Thoracic aorta (tissue), 2 donors: Measurements from ENCODE around the gene SIRT5. TPM values are rescaled to one million over a fixed set of nuclear protein-coding genes. Genes with fewer than 3 reads are reported as not detected.

Experiments used
- ATAC-seq: fragments of 150-250 bp; one replicate; pipeline ENCODE4 v1.8.0; 2017; ENCODE audit warnings: low read depth; ENCODE audit not compliant: insufficient number of reproducible peaks, low FRiP score
- DNase-seq: peaks from one replicate; pipeline ENCODE4 v3.0.0-alpha.2; 2020; ENCODE audit warnings: low spot score
- H3K27ac ChIP-seq, 2 donors: fragments of 200-600 bp; sonication (generic); 1 replicate in 1 of 2; 2 replicates in 1 of 2; pipeline ENCODE4 v1.5.1; 2016; ENCODE audit warnings: mild to moderate bottlenecking in 2 of 2, moderate library complexity in 2 of 2
- H3K27me3 ChIP-seq: fragments of 200-600 bp; sonication (generic); replicated peaks from 2 replicates; pipeline ENCODE4 v1.6.0; 2016; ENCODE audit warnings: mild to moderate bottlenecking; ENCODE audit not compliant: insufficient read depth
- H3K36me3 ChIP-seq: fragments of 200-600 bp; sonication (generic); one replicate; pipeline ENCODE4 v1.5.1; 2016
- H3K4me1 ChIP-seq, 2 donors: fragments of 200-600 bp; sonication (generic); 1 replicate in 1 of 2; 2 replicates in 1 of 2; pipeline versions ENCODE4 v1.5.1 to v1.6.0; 2016; ENCODE audit warnings: low read depth in 2 of 2, mild to moderate bottlenecking in 1 of 2; ENCODE audit not compliant: control insufficient read depth in 1 of 2
- H3K4me3 ChIP-seq: fragments of 200-600 bp; sonication (generic); 2 replicates; pipeline ENCODE4 v1.5.1; 2016; ENCODE audit warnings: mild to moderate bottlenecking
- H3K9me3 ChIP-seq: fragments of 200-600 bp; sonication (generic); 2 replicates; pipeline ENCODE4 v1.5.1; 2016
- CTCF ChIP-seq: fragments of 200-600 bp; sonication (generic); IDR thresholded peaks from one replicate; pipeline ENCODE4 v1.5.1; 2019; ENCODE audit warnings: antibody characterized with exemption
- total RNA-seq, 2 donors: library from RNA; depleted of rRNA; stranded (reverse); fragments of >200 nt; gene quantifications; one replicate each; pipeline versions ENCODE4 v1.1.0 to v1.2.3, GENCODE V29; 2016

SIRT5 gene
- total RNA-seq, 2 donors from 2014 or later: 5.7 to 10.0 TPM

DNA sequence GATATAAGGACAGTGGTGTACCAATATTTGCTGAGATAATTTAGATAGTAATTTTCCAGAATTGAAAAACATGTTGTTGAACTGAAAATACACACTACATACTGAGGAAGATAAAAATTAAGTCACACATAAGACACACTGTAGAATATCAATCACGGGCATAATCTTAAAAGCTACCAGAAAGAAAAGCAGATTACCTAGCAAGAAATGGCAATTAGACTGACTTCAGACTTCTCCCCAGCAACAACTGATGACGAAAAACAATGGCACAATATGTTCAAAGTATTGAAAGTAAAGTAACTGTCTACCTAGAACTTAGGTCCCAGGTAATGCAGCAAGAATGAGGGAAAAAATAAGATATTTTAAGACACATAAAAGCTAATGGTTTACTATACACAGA lies 87.2 kb downstream of the SIRT5 start:
- TF ChIP-seq CTCF: no peak
- Histone ChIP-seq H3K4me3 (no peak overlapping the region), H3K4me1 (peaks cover 51 to 56% of the 10 kb centered on the region in 2 donors), H3K9me3 (no peaks in the 10 kb centered on the region), H3K27ac (no peak overlapping the region), H3K36me3 (no peaks in the 10 kb centered on the region), H3K27me3 (no peaks in the 10 kb centered on the region)
- DNase-seq (no peak), ATAC-seq (no peak)

DNA sequence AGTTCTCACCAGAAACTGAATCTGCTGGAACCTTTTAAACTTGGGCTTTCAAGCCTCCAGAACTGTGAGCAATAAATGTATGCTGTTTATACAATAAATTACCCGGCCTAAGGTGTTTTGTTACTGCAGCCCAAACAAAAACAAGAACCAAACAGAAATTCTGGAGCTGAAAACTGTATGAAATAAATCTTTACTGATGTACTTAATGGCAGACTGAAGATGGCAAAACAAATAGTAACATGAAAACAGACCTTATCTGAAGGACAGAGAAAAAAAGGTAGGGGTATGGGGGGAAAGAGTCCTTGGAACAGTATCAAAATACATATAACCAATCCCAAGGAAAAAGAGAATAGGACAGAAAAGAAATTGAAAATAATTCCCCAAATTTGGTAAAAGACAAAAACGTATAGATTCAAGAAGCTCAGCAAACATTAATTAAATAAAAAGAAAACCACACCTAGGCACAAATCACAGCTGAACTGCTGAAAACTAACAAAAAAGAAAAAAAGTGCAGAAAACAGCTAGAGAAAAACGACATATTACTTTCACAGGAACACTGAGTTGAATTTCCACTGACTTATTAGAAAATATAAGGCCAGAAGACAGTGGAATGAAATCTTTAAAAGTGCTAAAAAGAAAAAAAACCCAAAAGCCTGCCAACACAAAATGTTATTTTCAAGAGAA lies 88.4 kb downstream of the SIRT5 start:
- H3K4me3 ChIP-seq: no peak overlapping the region
- no peaks in the 10 kb centered on the region for H3K36me3 ChIP-seq
- H3K27ac ChIP-seq: no peak overlapping the region
- peaks cover 54 to 56% of the 10 kb centered on the region in 2 donors for H3K4me1 ChIP-seq
- DNase-seq (no peak), ATAC-seq (no peak)
- no peaks in the 10 kb centered on the region for H3K9me3 ChIP-seq
- TF ChIP-seq CTCF: no peak
- no peaks in the 10 kb centered on the region for H3K27me3 ChIP-seq

GRCh38 chr6:13663986-13664385 lies 89.6 kb downstream of the SIRT5 start:
- no peak for TF ChIP-seq CTCF
- Histone ChIP-seq H3K36me3 (no peaks in the 10 kb centered on the region), H3K27ac (no peak overlapping the region), H3K9me3 (no peaks in the 10 kb centered on the region), H3K4me3 (no peak overlapping the region), H3K27me3 (no peaks in the 10 kb centered on the region), H3K4me1 (peaks cover 51 to 52% of the 10 kb centered on the region in 2 donors)
- DNase-seq: no peak
- ATAC-seq: no peak

Other genes with a start within 250 kb of the SIRT5 start
- gene TBC1D7, start 246.1 kb upstream of the SIRT5 start, total RNA-seq: 10 to 100 TPM in 1 of 2 donors, 1 to 10 TPM in 1; 7.3 to 17.9 TPM
- gene GFOD1, start 87.0 kb upstream of the SIRT5 start, total RNA-seq: 10 to 100 TPM; 23.8 to 25.3 TPM
- gene NOL7, start 40.7 kb downstream of the SIRT5 start, total RNA-seq: 10 to 100 TPM; 75.3 to 96.0 TPM
- gene RANBP9, start 137.2 kb downstream of the SIRT5 start, total RNA-seq: 10 to 100 TPM; 51.6 to 53.8 TPM
- gene MCUR1, start 240.0 kb downstream of the SIRT5 start, total RNA-seq: 10 to 100 TPM in 1 of 2 donors, 1 to 10 TPM in 1; 9.5 to 12.2 TPM